Gastrocnemius medialis (tissue), 4 donors: ENCODE results near the gene KLHL33.

ENCODE experiments used
- POLR2A ChIP-seq, 2 donors: fragments of 450-650 bp; IDR thresholded peaks; one replicate each; pipeline ENCODE4 v1.6.1; 2017; ENCODE audit warnings: antibody characterized with exemption in 2 of 2, mild to moderate bottlenecking in 2 of 2, moderate library complexity in 2 of 2
- TF ChIP-seq, protein P1 (sequence below), 5 experiments: fragments of 450-650 bp in 3 of 5; fragments of 200-600 bp in 2 of 5; sonication (generic) in 2 of 5; IDR thresholded peaks in 4 of 5; conservative IDR thresholded peaks in 1 of 5; 1 replicate in 4 of 5; 2 replicates in 1 of 5; pipeline ENCODE4 v1.5.1; 2016 to 2019; ENCODE audit warnings: antibody characterized with exemption in 5 of 5, mild to moderate bottlenecking in 3 of 5, moderate library complexity in 3 of 5

- TF ChIP-seq, protein P1, sequence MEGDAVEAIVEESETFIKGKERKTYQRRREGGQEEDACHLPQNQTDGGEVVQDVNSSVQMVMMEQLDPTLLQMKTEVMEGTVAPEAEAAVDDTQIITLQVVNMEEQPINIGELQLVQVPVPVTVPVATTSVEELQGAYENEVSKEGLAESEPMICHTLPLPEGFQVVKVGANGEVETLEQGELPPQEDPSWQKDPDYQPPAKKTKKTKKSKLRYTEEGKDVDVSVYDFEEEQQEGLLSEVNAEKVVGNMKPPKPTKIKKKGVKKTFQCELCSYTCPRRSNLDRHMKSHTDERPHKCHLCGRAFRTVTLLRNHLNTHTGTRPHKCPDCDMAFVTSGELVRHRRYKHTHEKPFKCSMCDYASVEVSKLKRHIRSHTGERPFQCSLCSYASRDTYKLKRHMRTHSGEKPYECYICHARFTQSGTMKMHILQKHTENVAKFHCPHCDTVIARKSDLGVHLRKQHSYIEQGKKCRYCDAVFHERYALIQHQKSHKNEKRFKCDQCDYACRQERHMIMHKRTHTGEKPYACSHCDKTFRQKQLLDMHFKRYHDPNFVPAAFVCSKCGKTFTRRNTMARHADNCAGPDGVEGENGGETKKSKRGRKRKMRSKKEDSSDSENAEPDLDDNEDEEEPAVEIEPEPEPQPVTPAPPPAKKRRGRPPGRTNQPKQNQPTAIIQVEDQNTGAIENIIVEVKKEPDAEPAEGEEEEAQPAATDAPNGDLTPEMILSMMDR (IDR thresholded peaks at IDR 0.05 in 4 of 5, conservative IDR thresholded peaks at IDR 0.05 in 1 of 5): no peak
- TF ChIP-seq POLR2A (IDR thresholded peaks at IDR 0.05): no peak
Measured at GRCh38 chr14:20472536-20473169, 36.7 kb upstream of the KLHL33 start.
